OCI-LY1 (cell line): ENCODE results near the gene ASPRV1.

Experiments used
- EZH2 ChIP-seq: fragments of 200-600 bp; sonication (generic), shearing (Covaris generic); IDR thresholded peaks from 2 replicates; pipeline ENCODE4 v1.8.0; 2017; ENCODE audit warnings: borderline replicate concordance, mixed run types, mild to moderate bottlenecking, antibody characterized with exemption, low read length, moderate library complexity, mixed read lengths
- TF ChIP-seq, protein P1 (sequence below): fragments of 200-600 bp; sonication (generic), shearing (Covaris generic); IDR thresholded peaks from 2 replicates; pipeline ENCODE4 v1.5.1; 2017; ENCODE audit warnings: mild to moderate bottlenecking, antibody characterized with exemption, low read length, moderate library complexity, mixed read lengths

DNA sequence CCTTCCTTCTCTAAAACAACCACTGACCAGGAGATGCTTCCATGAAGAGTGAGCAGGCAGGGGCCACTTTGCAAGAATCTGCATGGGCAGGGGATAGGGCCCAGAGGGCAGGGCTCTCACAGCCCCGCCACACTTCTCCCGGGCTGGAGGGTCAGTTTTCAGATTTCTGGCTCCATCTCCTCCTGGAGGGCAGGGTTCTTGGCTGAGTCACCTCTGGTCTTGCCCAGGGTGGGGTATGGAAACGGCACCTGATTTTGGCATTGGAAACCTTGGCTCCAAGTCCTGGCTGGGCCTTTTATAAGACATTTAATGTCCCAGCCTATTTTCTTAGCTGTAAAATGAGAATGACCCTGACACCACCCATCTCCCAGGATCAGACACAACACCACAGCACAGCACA is 27.6 kb upstream of the ASPRV1 start:
- TF ChIP-seq, protein P1, sequence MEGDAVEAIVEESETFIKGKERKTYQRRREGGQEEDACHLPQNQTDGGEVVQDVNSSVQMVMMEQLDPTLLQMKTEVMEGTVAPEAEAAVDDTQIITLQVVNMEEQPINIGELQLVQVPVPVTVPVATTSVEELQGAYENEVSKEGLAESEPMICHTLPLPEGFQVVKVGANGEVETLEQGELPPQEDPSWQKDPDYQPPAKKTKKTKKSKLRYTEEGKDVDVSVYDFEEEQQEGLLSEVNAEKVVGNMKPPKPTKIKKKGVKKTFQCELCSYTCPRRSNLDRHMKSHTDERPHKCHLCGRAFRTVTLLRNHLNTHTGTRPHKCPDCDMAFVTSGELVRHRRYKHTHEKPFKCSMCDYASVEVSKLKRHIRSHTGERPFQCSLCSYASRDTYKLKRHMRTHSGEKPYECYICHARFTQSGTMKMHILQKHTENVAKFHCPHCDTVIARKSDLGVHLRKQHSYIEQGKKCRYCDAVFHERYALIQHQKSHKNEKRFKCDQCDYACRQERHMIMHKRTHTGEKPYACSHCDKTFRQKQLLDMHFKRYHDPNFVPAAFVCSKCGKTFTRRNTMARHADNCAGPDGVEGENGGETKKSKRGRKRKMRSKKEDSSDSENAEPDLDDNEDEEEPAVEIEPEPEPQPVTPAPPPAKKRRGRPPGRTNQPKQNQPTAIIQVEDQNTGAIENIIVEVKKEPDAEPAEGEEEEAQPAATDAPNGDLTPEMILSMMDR, result no peak
- no peak for TF ChIP-seq EZH2
